ENCODE data around the gene TASP1. TPM values are rescaled to one million over a fixed set of nuclear protein-coding genes. Genes with fewer than 3 reads are reported as not detected.

The TASP1 gene
- total and polyA plus RNA-seq, 8 donors = 2.9 to 33.8 (median 6.9) TPM

DNA sequence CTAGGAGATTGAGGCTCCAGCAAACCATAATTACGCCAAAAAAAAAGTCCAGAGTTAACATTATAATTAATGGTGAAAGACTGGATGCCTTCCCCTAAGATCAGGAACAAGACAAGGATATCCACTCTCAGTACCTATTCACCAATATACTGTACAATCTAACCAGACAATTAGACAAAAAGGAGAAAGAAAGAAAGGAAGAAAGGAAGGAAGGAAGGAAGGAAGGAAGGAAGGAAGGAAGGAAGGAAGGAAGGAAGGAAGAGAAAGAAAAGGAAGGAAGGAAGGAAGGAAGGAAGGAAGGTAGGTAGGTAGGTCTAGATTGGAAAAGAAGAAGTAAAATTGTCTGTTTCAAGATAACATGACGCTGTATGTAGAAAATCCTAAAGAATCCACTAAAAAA lies 50.7 kb downstream of the TASP1 start:
- H3K4me1 ChIP-seq = no peaks in the 10 kb centered on the region
- intact Hi-C loops (cut with DNase I; ENCODE audit: low total_unique reads) = no loop called here
- no peak for DNase-seq
- H3K36me3 ChIP-seq = peaks cover 0 to 22% (median 16%) of the 10 kb centered on the region in 4 donors
- no peak overlapping the region for H3K4me3 ChIP-seq
- no peak overlapping the region for H3K27ac ChIP-seq
- TF ChIP-seq, protein P1, sequence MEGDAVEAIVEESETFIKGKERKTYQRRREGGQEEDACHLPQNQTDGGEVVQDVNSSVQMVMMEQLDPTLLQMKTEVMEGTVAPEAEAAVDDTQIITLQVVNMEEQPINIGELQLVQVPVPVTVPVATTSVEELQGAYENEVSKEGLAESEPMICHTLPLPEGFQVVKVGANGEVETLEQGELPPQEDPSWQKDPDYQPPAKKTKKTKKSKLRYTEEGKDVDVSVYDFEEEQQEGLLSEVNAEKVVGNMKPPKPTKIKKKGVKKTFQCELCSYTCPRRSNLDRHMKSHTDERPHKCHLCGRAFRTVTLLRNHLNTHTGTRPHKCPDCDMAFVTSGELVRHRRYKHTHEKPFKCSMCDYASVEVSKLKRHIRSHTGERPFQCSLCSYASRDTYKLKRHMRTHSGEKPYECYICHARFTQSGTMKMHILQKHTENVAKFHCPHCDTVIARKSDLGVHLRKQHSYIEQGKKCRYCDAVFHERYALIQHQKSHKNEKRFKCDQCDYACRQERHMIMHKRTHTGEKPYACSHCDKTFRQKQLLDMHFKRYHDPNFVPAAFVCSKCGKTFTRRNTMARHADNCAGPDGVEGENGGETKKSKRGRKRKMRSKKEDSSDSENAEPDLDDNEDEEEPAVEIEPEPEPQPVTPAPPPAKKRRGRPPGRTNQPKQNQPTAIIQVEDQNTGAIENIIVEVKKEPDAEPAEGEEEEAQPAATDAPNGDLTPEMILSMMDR (IDR thresholded peaks at IDR 0.05) = no peak
- no peak for TF ChIP-seq POLR2A (IDR thresholded peaks at IDR 0.05)
- no peak for TF ChIP-seq POLR2AphosphoS5 (IDR thresholded peaks at IDR 0.05)
- TF ChIP-seq EP300 (IDR thresholded peaks at IDR 0.05) = no peak
- H3K27me3 ChIP-seq = no peaks in the 10 kb centered on the region
- 91 to 98% (median 97%) methylated on average over 2 of the region's 2 CpGs for WGBS, 5 donors
- peaks cover 0 to 11% (median 2%) of the 10 kb centered on the region in 4 donors for H3K9me3 ChIP-seq

DNA sequence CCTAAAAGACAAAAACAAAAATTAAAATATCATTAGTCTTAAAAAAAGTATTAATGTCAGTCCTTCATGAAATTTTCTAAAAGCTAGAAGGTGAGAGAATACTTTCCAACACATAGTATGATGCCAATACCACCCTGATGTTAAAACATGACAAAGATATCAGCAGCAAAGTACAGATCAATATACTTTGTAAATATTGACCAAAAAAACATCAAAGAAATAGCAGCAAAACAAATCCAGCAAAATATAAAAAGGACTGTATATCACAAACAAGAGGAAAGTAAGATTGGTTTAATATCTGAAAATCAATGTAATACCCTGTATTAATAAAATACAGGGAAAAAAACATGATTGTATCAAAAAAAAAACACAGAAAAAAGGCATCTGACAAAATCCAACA lies 51.4 kb downstream of the TASP1 start:
- DNase-seq = no peak
- H3K36me3 ChIP-seq = peaks cover 0 to 28% (median 22%) of the 10 kb centered on the region in 4 donors
- TF ChIP-seq POLR2A (IDR thresholded peaks at IDR 0.05) = no peak
- TF ChIP-seq, protein P1 (IDR thresholded peaks at IDR 0.05) = no peak
- TF ChIP-seq EP300 (IDR thresholded peaks at IDR 0.05) = no peak
- TF ChIP-seq POLR2AphosphoS5 (IDR thresholded peaks at IDR 0.05) = no peak

DNA sequence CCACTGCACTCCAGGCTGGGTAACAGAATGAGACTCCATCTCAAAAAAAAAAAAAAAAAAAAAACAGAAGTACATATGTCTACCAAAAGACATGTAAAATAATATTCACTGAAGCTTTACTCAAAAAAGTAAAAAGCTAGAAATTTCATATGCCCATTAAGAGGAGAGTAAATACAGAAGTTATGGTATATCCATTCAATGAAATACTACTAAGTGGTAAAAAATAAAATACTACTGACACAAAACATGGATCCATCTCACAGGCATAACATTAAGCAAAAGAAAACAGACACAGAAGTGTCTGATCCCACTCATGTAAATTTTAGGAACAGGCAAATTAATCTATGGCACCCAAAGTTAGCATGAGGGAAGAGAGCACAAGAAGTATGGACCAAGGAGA lies 52.6 kb downstream of the TASP1 start:
- no peak for DNase-seq
- Histone ChIP-seq H3K36me3 (peaks cover 0 to 28% (median 22%) of the 10 kb centered on the region in 4 donors), H3K9me3 (peaks cover 0 to 16% (median 4%) of the 10 kb centered on the region in 4 donors), H3K4me1 (no peaks in the 10 kb centered on the region), H3K27ac (no peak overlapping the region), H3K27me3 (no peaks in the 10 kb centered on the region), H3K4me3 (no peak overlapping the region)
- intact Hi-C loops (cut with DNase I; ENCODE audit: low total_unique reads) = no loop called here
- TF ChIP-seq, protein P1 (IDR thresholded peaks at IDR 0.05) = no peak
- TF ChIP-seq EP300 (IDR thresholded peaks at IDR 0.05) (no peak), POLR2A (IDR thresholded peaks at IDR 0.05) (no peak), POLR2AphosphoS5 (IDR thresholded peaks at IDR 0.05) (no peak)

More for the DNA sequence above, 51.4 kb downstream of the TASP1 start:
- H3K4me1 ChIP-seq = no peaks in the 10 kb centered on the region
- peaks cover 0 to 16% (median 4%) of the 10 kb centered on the region in 4 donors for H3K9me3 ChIP-seq
- intact Hi-C loops (cut with DNase I; ENCODE audit: low total_unique reads) = no loop called here
- H3K4me3 ChIP-seq = no peak overlapping the region
- no peak overlapping the region for H3K27ac ChIP-seq
- H3K27me3 ChIP-seq = no peaks in the 10 kb centered on the region

DNA sequence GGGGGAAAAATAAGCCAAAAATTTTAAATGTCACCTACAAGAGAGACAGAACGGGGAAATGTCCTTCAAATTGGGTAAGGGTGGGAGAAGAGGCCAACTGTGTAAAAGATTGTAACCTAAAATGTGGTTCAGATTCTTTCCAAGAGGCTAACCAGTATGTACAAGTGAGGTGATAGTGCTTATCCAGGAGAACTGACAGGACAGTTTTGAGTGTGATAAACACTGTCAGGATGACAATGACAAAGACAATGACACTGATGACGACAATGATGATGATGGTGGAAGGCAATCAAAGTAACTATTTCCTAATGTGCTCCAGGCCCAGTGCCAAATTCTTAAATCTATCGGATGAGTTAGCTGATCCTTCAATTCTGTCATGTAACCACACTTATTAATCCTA lies 57.3 kb downstream of the TASP1 start:
- Histone ChIP-seq H3K4me3 (no peak overlapping the region), H3K27ac (no peak overlapping the region), H3K4me1 (no peaks in the 10 kb centered on the region), H3K27me3 (no peaks in the 10 kb centered on the region), H3K36me3 (peaks cover 0 to 45% (median 41%) of the 10 kb centered on the region in 4 donors), H3K9me3 (peaks cover 0 to 16% (median 4%) of the 10 kb centered on the region in 4 donors)
- intact Hi-C loops (cut with DNase I; ENCODE audit: low total_unique reads) = no loop called here
- WGBS, 5 donors = 83 to 93% (median 89%) methylated on average over 3 of the region's 3 CpGs
- no peak for DNase-seq
- TF ChIP-seq POLR2AphosphoS5 (IDR thresholded peaks at IDR 0.05) (no peak), EP300 (IDR thresholded peaks at IDR 0.05) (no peak), POLR2A (IDR thresholded peaks at IDR 0.05) (no peak)
- TF ChIP-seq, protein P1 (IDR thresholded peaks at IDR 0.05) = no peak
